Erythroblast (primary cell): ENCODE results near the gene HYAL2.

Source experiments
- GATA1 ChIP-seq: IDR thresholded peaks from 2 replicates; pipeline ENCODE4 v1.6.1; 2011; ENCODE audit warnings: low read depth, mild to moderate bottlenecking, control low read depth, low read length, moderate library complexity
- POLR2A ChIP-seq: IDR thresholded peaks from 2 replicates; pipeline ENCODE4 v1.6.1; 2011; ENCODE audit warnings: mild to moderate bottlenecking, low read length

- TF ChIP-seq POLR2A (no peak), GATA1 (no peak)
Measured at GRCh38 chr3:50340147-50340447, 17.6 kb upstream of the HYAL2 start.
